Trophoblast cell (in vitro differentiated cells and primary cell): ENCODE results near the gene RTL1.

Source experiments
- DNase-seq, 2 donors: peaks; one replicate each; pipeline ENCODE4 v3.0.0-alpha.2; 2016
- H2AFZ ChIP-seq: 2 replicates; pipeline ENCODE4 v1.6.1; 2013; ENCODE audit warnings: low read length, moderate library complexity, mild to moderate bottlenecking; ENCODE audit not compliant: insufficient read depth, poor library complexity
- H2AK5ac ChIP-seq: 2 replicates; pipeline ENCODE4 v1.6.1; 2013; ENCODE audit warnings: mild to moderate bottlenecking, low read length
- H2BK120ac ChIP-seq: 2 replicates; pipeline ENCODE4 v1.6.1; 2013; ENCODE audit warnings: low read length, mild to moderate bottlenecking, moderate library complexity; ENCODE audit not compliant: insufficient read depth, poor library complexity
- H2BK12ac ChIP-seq: 2 replicates; pipeline ENCODE4 v1.6.1; 2013; ENCODE audit warnings: mild to moderate bottlenecking, low read length, moderate library complexity
- H2BK5ac ChIP-seq: 2 replicates; pipeline ENCODE4 v1.6.1; 2013; ENCODE audit warnings: low read length, low read depth, moderate library complexity, mild to moderate bottlenecking; ENCODE audit not compliant: poor library complexity
- H3K14ac ChIP-seq: 2 replicates; pipeline ENCODE4 v1.6.1; 2013; ENCODE audit warnings: mild to moderate bottlenecking, low read length
- H3K18ac ChIP-seq: 2 replicates; pipeline ENCODE4 v1.6.1; 2013; ENCODE audit warnings: mild to moderate bottlenecking, low read length
- H3K23ac ChIP-seq: 2 replicates; pipeline ENCODE4 v1.6.1; 2013; ENCODE audit warnings: low read length
- H3K27ac ChIP-seq: 2 replicates; pipeline ENCODE4 v1.5.1; 2013; ENCODE audit warnings: low read depth, mild to moderate bottlenecking, inconsistent platforms, low read length, moderate library complexity
- H3K27me3 ChIP-seq: 2 replicates; pipeline ENCODE4 v1.6.1; 2013; ENCODE audit warnings: inconsistent platforms, mild to moderate bottlenecking, low read length, moderate library complexity; ENCODE audit not compliant: insufficient read depth
- H3K36me3 ChIP-seq, 2 experiments: 1 replicate in 1 of 2; 2 replicates in 1 of 2; pipeline ENCODE4 v1.6.1; 2013; ENCODE audit warnings: low read length in 2 of 2, mild to moderate bottlenecking in 2 of 2, moderate library complexity in 1 of 2; ENCODE audit not compliant: insufficient read depth in 2 of 2, control insufficient read depth in 1 of 2
- H3K4ac ChIP-seq: 2 replicates; pipeline ENCODE4 v1.6.1; 2013; ENCODE audit warnings: low read depth, mild to moderate bottlenecking, low read length, moderate library complexity
- H3K4me1 ChIP-seq, 2 experiments: 1 replicate in 1 of 2; 2 replicates in 1 of 2; pipeline ENCODE4 v1.6.1; 2013; ENCODE audit warnings: low read length in 2 of 2, mild to moderate bottlenecking in 2 of 2, moderate library complexity in 1 of 2; ENCODE audit not compliant: insufficient read depth in 2 of 2, control insufficient read depth in 1 of 2
- H3K4me2 ChIP-seq: 2 replicates; pipeline ENCODE4 v1.6.1; 2013; ENCODE audit warnings: inconsistent platforms, mild to moderate bottlenecking, low read length, moderate library complexity
- H3K4me3 ChIP-seq: 2 replicates; pipeline ENCODE4 v1.5.1; 2013; ENCODE audit warnings: mild to moderate bottlenecking, low read depth, low read length, inconsistent platforms
- H3K79me1 ChIP-seq: one replicate; pipeline ENCODE4 v1.6.1; 2013; ENCODE audit warnings: low read length
- H3K79me2 ChIP-seq: 2 replicates; pipeline ENCODE4 v1.6.1; 2013; ENCODE audit warnings: low read length, mild to moderate bottlenecking; ENCODE audit not compliant: control insufficient read depth, insufficient read depth, poor library complexity
- H3K9ac ChIP-seq: 2 replicates; pipeline ENCODE4 v1.6.1; 2013; ENCODE audit warnings: mild to moderate bottlenecking, low read length
- H3K9me3 ChIP-seq: 2 replicates; pipeline ENCODE4 v1.6.1; 2013; ENCODE audit warnings: low read depth, mild to moderate bottlenecking, control low read depth, inconsistent platforms, low read length; ENCODE audit not compliant: insufficient read depth
- H4K12ac ChIP-seq: 2 replicates; pipeline ENCODE4 v1.6.1; 2013; ENCODE audit warnings: low read depth, mild to moderate bottlenecking, low read length, moderate library complexity
- H4K8ac ChIP-seq: 2 replicates; pipeline ENCODE4 v1.6.1; 2013; ENCODE audit warnings: low read depth, mild to moderate bottlenecking, low read length, moderate library complexity
- H4K91ac ChIP-seq: one replicate; pipeline ENCODE4 v1.6.1; 2013; ENCODE audit warnings: low read depth, mild to moderate bottlenecking, low read length, moderate library complexity
- WGBS: extraction: QIAGEN DNeasy Blood & Tissue Kit; methylation state at CpG from one replicate; pipeline ENCODE4 v1.1.7; 2013; ENCODE audit warnings: missing lambda C conversion rate; ENCODE audit not compliant: insufficient read length, insufficient coverage; ENCODE audit errors: extremely low coverage; 5-methylcytosine and 5-hydroxymethylcytosine counted together

Gene RTL1

DNA sequence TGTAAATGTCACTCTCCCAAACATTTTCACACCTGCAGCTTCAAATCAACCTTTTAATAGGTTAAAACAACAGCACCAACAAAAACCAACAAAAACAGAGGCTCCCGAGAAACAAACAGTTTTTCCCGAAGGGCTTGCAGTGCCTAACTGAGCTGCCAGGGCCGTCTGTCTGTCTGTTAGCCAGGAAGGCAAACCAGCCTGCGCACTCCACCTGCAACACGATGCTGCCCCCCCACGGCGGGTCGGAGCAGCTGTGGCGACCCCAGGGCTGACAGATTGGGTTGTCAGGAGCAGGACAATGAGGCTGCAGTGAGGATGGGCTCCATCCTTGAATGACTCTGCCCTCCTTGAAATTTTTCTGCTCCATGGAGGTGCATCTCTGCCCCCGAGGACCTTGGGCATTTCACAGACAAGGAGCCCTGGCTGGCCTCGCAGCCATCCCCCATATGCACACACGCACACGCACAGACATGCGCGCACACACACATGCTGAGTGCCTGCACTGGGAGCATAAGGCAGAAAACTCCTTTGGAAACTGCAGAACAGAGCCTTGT lies 2.6 kb downstream of the RTL1 start:
- Histone ChIP-seq H3K23ac (no peak overlapping the region), H4K8ac (no peak overlapping the region), H2BK120ac (no peak overlapping the region), H3K4me3 (no peak overlapping the region), H3K4ac (no peak overlapping the region), H3K9ac (no peak overlapping the region), H3K79me2 (no peaks in the 10 kb centered on the region), H4K12ac (no peak overlapping the region), H3K4me2 (peak overlapping the region; percentile 41), H3K18ac (no peak overlapping the region), H2BK12ac (no peak overlapping the region), H2AFZ (no peak overlapping the region), H2AK5ac (no peak overlapping the region), H3K9me3 (peaks cover 5% of the 10 kb centered on the region), H2BK5ac (no peak overlapping the region), H3K27ac (no peak overlapping the region), H4K91ac (no peak overlapping the region), H3K4me1 (peaks cover 3 to 6% of the 10 kb centered on the region in 2 experiments), H3K27me3 (peaks cover 14% of the 10 kb centered on the region), H3K36me3 (no peaks in the 10 kb centered on the region), H3K79me1 (no peaks in the 10 kb centered on the region), H3K14ac (no peak overlapping the region)
- WGBS: no CpG with 5 or more reads among the region's 15 CpGs
- no peak for DNase-seq

DNA sequence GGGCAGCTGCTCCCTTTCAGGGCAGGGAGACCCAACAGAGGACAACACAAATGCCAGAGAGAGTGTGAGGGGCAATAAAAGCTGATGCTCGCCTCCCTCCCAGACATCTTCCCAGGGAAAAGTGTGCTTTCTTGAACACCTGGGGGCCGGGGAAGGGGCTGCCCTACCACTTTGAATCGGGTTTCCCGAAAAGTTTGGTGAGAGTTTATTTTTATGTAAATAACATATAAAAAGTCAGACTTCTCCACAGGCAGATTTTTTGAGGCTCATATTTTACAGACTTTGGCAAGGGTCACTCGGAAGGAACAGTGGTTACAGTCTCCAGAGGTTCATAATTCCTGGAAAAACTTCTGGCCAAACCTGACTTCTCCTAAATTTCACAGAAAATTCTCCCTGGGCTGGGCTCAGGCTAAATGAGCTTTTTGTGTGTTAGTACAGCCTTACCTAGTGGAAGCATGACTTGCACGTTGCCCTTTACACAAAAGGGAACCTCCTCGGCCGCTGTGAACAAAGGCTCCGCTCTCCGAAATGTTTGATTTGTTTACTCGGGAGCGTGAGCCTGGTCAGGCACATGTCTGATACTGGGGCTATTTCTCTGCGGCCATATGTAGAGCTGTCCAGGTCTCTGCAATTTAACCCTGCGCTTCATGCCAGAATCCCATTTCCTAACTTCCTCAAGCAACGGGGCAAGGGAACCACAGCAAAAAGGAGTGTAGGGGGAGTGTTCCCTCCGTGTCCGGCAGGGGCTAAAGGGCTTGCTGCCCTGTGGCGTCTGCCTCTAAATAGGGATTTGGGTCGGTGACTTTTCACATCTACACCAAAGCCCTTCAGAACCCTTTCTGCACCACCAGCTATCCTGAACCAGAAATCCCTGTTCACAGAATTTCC lies 3.4 kb downstream of the RTL1 start:
- Histone ChIP-seq H4K8ac (no peak overlapping the region), H3K14ac (no peak overlapping the region), H3K36me3 (no peaks in the 10 kb centered on the region), H3K18ac (no peak overlapping the region), H3K79me1 (no peaks in the 10 kb centered on the region), H3K9me3 (peaks cover 5% of the 10 kb centered on the region), H2AFZ (no peak overlapping the region), H3K27me3 (peaks cover 11% of the 10 kb centered on the region), H3K9ac (no peak overlapping the region), H2BK5ac (no peak overlapping the region), H3K4me2 (peak overlapping the region; percentile 41), H2BK120ac (no peak overlapping the region), H3K79me2 (no peaks in the 10 kb centered on the region), H3K27ac (no peak overlapping the region), H3K4me3 (no peak overlapping the region), H4K12ac (no peak overlapping the region), H4K91ac (no peak overlapping the region), H2AK5ac (no peak overlapping the region), H2BK12ac (no peak overlapping the region), H3K4me1 (peaks cover 3 to 6% of the 10 kb centered on the region in 2 experiments), H3K4ac (no peak overlapping the region), H3K23ac (no peak overlapping the region)
- WGBS: no CpG with 5 or more reads among the region's 19 CpGs
- no peak for DNase-seq

DNA sequence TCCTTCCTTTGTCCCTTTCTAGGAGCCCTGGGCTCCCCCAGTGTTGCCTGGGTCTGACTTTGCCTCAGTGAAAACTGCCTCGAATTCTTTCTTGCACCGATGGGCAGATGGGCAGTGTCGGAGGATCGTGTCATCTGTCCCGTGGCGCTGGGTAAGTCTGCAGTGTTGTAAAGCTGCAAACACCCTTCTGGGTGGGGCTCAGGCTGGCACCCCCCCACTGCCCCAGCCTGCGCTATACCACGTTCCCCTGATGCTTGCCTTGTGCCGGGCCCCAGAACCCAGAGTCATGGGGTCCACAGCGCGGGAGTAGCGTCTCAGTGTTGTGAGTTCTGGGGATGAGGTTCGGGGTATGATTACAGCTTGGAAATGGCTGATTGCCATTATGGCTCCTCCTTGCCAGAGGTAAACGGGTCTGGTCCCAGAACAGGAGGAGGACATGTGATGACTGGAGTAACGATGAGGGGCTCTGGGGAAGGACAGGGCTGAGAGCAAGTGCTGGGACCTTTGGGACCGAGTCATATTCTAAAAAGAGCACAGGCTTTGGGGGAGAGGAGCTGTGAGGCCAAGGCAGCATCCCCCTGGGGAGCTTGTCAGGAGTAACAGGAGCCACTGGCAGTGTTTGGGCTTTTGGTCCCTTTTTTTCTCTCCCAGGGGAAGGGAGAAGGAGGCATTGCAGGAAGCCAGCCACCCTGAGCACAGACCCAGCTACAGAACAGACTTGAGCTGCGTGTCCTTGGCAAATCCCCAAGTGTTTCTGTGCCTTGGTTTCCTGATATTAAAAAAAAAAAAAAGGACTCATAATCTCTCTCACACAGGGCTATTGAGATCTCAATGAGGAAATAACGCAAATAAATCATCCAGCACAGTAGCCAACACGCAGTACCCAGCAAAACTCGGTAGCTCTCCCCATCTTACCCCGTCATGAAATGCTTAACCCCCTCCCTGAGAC lies 4.3 kb downstream of the RTL1 start:
- no peaks in the 10 kb centered on the region for H3K79me2 ChIP-seq
- no peak overlapping the region for H3K23ac ChIP-seq
- H3K9me3 ChIP-seq: peaks cover 5% of the 10 kb centered on the region
- H4K91ac ChIP-seq: no peak overlapping the region
- H3K4me3 ChIP-seq: no peak overlapping the region
- no peak overlapping the region for H3K27ac ChIP-seq
- peaks cover 3 to 6% of the 10 kb centered on the region in 2 experiments for H3K4me1 ChIP-seq
- peaks cover 4% of the 10 kb centered on the region for H3K27me3 ChIP-seq
- H3K79me1 ChIP-seq: no peaks in the 10 kb centered on the region
- no peak overlapping the region for H2BK5ac ChIP-seq
- H4K8ac ChIP-seq: no peak overlapping the region
- no peak overlapping the region for H3K4ac ChIP-seq
- H3K14ac ChIP-seq: no peak overlapping the region
- no peak for DNase-seq
- H3K4me2 ChIP-seq: no peak overlapping the region
- no peak overlapping the region for H2BK12ac ChIP-seq
- H2BK120ac ChIP-seq: no peak overlapping the region
- H2AFZ ChIP-seq: no peak overlapping the region
- no peaks in the 10 kb centered on the region for H3K36me3 ChIP-seq
- H3K18ac ChIP-seq: no peak overlapping the region
- no peak overlapping the region for H2AK5ac ChIP-seq
- WGBS: no CpG with 5 or more reads among the region's 21 CpGs
- H4K12ac ChIP-seq: no peak overlapping the region
- no peak overlapping the region for H3K9ac ChIP-seq

DNA sequence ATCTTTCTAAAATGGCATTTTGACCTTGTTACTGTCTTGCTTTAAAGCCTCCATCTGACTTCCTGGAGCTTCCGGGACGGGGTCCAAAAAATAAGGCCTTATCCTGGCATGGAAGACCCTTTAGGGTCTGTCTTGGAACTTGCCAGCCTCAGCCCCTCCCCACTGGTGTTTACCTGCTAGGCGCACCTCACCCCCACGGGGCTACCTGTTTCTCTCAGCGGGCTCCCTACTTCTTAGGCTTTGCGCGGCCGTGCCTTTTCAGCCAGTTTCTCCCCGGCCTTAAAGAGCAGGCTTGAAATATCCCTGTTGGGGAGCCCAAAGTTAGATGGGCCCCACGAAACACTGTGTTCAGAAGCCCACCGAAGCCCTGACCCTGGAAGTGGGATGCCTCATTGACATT lies 5.1 kb downstream of the RTL1 start:
- no peak overlapping the region for H2BK12ac ChIP-seq
- peaks cover 5% of the 10 kb centered on the region for H3K9me3 ChIP-seq
- H3K4me3 ChIP-seq: no peak overlapping the region
- no peak overlapping the region for H4K91ac ChIP-seq
- no peak for DNase-seq
- no peak overlapping the region for H3K4ac ChIP-seq
- no peak overlapping the region for H4K8ac ChIP-seq
- no peak overlapping the region for H3K4me2 ChIP-seq
- H2BK5ac ChIP-seq: no peak overlapping the region
- peaks cover 3 to 6% of the 10 kb centered on the region in 2 experiments for H3K4me1 ChIP-seq
- no peak overlapping the region for H3K18ac ChIP-seq
- H3K79me1 ChIP-seq: no peaks in the 10 kb centered on the region
- H3K23ac ChIP-seq: no peak overlapping the region
- H3K9ac ChIP-seq: no peak overlapping the region
- no peak overlapping the region for H3K27ac ChIP-seq
- WGBS: no CpG with 5 or more reads among the region's 11 CpGs
- no peak overlapping the region for H2AFZ ChIP-seq
- H2BK120ac ChIP-seq: no peak overlapping the region
- peaks cover 3% of the 10 kb centered on the region for H3K27me3 ChIP-seq
- no peak overlapping the region for H4K12ac ChIP-seq
- H3K14ac ChIP-seq: no peak overlapping the region
- no peak overlapping the region for H2AK5ac ChIP-seq
- no peaks in the 10 kb centered on the region for H3K36me3 ChIP-seq
- no peaks in the 10 kb centered on the region for H3K79me2 ChIP-seq
